IPS-18a (cell line): ENCODE data around the gene ZFP69B.

Experiments
- H3K27ac ChIP-seq: one replicate; pipeline ENCODE4 v1.5.1; 2013; ENCODE audit warnings: low read length
- H3K27me3 ChIP-seq: one replicate; pipeline ENCODE4 v1.6.1; 2013; ENCODE audit warnings: mild to moderate bottlenecking, low read length; ENCODE audit not compliant: control insufficient read depth, insufficient read depth
- H3K36me3 ChIP-seq: one replicate; pipeline ENCODE4 v1.6.1; 2013; ENCODE audit warnings: low read depth, low read length; ENCODE audit not compliant: control insufficient read depth
- H3K4me1 ChIP-seq: one replicate; pipeline ENCODE4 v1.6.1; 2013; ENCODE audit warnings: low read depth, low read length; ENCODE audit not compliant: control insufficient read depth
- H3K4me3 ChIP-seq: one replicate; pipeline ENCODE4 v1.5.1; 2013; ENCODE audit warnings: low read length
- H3K9ac ChIP-seq: one replicate; pipeline ENCODE4 v1.6.1; 2013; ENCODE audit warnings: mild to moderate bottlenecking, low read length, moderate library complexity
- H3K9me3 ChIP-seq: one replicate; pipeline ENCODE4 v1.6.1; 2013; ENCODE audit warnings: low read depth, low read length; ENCODE audit not compliant: control insufficient read depth

The ZFP69B gene

DNA sequence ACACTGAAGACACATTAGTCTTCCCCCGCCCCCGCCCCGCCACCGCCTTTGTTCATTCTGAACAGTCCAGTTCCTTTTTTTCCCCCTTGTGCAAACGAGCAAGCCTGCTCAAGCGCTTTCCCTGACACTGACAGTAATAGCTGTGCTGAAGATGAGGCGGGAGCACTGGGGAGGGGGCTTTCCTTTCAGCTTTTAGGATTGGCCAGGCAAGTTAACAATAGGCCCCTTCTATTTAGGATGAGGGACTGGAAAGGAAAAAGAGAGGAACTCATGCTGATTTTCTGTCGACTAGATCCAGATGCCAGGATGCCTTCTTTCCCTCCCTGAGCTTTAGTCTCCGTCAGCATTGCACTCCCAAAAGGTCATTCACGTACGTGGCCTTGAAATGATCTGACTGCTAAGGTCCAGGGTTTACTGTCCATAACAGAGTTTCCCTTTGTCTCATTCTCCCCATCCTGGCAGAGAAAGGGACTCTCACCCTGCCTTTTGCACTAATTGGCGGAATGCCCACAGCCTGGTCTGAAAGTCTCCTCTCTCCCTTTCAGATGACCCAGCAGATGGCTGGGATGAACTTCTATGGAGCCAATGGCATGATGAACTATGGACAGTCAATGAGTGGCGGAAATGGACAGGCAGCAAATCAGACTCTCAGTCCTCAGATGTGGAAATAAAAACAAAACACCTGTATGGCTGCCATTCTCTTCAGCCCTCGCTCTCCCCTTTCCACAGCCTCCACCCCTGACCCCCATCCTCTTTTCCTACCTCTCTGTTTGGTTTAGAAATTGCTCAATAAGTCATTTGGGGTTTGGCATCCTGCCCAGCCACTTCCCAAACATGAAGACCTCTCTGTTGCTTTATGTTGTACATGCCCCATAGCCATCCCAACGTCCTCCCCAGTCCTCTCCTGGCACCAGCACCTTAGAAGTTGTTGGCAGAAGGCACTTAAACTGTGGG is 28.6 kb upstream of the ZFP69B start:
- Histone ChIP-seq H3K9me3 (no peaks in the 10 kb centered on the region), H3K27me3 (no peaks in the 10 kb centered on the region), H3K4me3 (no peak overlapping the region), H3K9ac (no peak overlapping the region), H3K27ac (no peak overlapping the region), H3K4me1 (no peaks in the 10 kb centered on the region), H3K36me3 (no peaks in the 10 kb centered on the region)

DNA sequence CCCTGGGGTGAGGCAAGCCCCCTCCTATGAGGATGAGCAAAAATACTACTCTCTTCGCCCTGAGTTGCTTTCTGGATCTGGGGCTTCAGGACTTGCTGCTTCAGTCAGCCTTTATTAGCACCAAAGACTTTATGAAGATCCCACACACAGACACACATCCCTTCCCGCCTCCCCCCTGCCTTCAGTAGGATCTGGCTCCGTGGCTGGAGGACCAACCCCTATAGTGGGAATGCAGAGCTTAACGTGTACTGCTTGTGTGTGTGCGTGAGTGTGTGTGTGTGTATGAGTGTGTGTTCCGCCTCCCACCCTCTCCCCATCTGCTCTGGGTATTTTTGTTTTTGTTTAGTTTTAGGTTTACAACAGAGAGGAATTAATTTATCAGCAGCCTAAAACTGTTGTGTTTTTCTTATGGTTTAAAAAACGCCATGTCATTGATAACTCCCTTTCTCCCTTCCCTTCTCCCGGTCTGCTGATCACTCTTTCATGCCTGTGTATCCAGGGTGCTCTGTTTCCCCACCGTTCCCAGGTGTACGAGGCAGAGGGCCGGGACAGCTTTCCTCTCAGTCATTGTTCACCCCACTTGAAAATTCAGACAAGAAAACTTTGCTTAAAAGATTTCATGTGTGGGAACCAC is 27.5 kb upstream of the ZFP69B start:
- Histone ChIP-seq H3K36me3 (no peaks in the 10 kb centered on the region), H3K9ac (no peak overlapping the region), H3K27ac (no peak overlapping the region), H3K27me3 (no peaks in the 10 kb centered on the region), H3K9me3 (no peaks in the 10 kb centered on the region), H3K4me1 (no peaks in the 10 kb centered on the region), H3K4me3 (no peak overlapping the region)

DNA sequence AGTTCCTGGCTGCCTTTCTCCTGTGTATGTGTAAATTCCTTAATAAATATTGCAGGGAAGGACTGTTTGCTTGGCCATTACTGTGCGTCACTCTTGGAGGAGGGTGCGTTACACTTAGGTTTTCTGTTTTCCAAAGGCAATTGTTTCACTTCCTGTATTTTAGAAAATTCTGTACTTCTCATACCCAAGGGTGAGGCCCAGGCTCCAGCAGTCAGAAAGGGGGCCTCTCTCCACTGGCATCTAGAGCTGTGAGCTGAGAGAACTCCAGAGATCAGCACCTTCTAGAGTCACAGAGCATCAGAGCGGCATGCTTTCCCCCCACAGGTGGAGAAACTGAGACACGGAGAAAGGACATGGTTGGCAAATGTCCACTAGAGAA is 27.0 kb upstream of the ZFP69B start:
- no peaks in the 10 kb centered on the region for H3K9me3 ChIP-seq
- no peaks in the 10 kb centered on the region for H3K36me3 ChIP-seq
- H3K4me3 ChIP-seq, result no peak overlapping the region
- H3K4me1 ChIP-seq, result no peaks in the 10 kb centered on the region
- H3K9ac ChIP-seq, result no peak overlapping the region
- no peaks in the 10 kb centered on the region for H3K27me3 ChIP-seq
- H3K27ac ChIP-seq, result no peak overlapping the region

DNA sequence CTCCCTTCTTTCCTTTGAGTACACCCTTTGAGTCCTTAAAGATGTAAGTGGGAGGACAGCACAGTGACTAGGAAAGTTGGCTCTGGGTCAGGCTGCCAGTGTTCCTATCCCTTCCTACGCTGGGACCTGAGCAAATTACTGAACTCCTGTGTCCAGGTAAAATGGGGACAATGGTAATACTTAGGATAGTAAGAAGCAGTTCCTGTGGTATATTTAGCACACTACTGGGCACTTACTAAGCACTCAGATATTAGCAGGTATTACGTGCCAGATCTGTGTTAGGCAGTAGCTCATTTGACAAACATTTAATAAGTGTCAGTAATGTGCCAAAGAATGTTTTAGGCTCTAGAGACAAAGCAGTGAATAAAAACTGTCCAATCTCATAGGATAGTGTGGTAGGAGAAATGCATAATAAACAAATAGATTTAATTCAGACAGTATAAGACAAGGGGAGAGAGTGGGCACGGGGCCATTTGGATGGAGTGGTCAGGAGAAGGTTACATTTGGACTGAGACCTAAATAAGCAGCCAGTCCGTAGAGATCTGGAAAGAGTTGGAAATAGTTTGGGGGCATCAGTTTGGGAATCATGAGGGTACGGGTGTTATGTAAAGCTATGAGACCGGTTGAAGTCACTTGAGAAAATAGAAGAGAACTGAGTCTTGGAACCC is 26.2 kb upstream of the ZFP69B start:
- no peaks in the 10 kb centered on the region for H3K9me3 ChIP-seq
- H3K36me3 ChIP-seq, result no peaks in the 10 kb centered on the region
- no peak overlapping the region for H3K9ac ChIP-seq
- H3K27me3 ChIP-seq, result no peaks in the 10 kb centered on the region
- H3K4me1 ChIP-seq, result no peaks in the 10 kb centered on the region
- no peak overlapping the region for H3K27ac ChIP-seq
- H3K4me3 ChIP-seq, result no peak overlapping the region

DNA sequence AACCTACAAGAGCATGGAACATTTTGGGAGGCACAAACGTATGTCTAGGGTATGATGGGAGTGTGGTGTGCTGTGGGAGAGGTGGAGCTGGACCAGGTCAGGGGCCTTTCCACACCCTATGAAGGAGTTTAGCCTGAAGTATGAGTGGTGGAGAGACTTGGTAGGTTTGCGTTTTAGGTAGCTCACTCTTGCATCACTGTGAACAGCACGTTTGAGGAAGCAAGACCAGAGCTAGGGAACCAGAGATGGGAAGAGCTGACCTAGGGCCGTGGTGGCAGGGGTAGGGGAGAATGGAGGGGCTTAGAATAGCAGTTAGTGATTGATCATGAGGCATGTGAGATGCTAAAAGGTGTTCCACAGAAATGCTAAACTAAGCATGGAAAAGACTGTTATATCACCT is 25.1 kb upstream of the ZFP69B start:
- H3K36me3 ChIP-seq, result no peaks in the 10 kb centered on the region
- H3K4me3 ChIP-seq, result no peak overlapping the region
- no peaks in the 10 kb centered on the region for H3K27me3 ChIP-seq
- H3K9me3 ChIP-seq, result no peaks in the 10 kb centered on the region
- no peak overlapping the region for H3K9ac ChIP-seq
- no peak overlapping the region for H3K27ac ChIP-seq
- H3K4me1 ChIP-seq, result no peaks in the 10 kb centered on the region

DNA sequence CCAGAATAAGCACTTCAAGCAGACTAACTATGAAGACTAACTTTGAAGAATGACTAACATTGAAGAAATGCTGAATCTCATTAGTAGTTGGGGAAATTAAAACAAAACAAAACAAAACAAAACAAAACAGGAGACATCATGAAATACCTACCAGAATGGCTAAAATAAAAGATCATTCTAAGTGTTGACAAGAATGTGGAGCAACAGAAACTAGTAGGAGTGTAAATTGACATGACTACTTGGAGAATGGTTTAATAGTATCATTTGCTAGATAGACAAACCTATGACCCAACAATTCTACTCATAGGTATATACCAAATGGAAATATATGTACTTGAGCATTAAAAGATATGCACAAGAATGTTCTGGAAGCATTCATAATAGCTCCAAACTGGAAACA is 18.9 kb upstream of the ZFP69B start:
- Histone ChIP-seq H3K9ac (no peak overlapping the region), H3K27ac (no peak overlapping the region), H3K4me3 (no peak overlapping the region), H3K27me3 (no peaks in the 10 kb centered on the region), H3K36me3 (no peaks in the 10 kb centered on the region), H3K9me3 (no peaks in the 10 kb centered on the region), H3K4me1 (no peaks in the 10 kb centered on the region)

DNA sequence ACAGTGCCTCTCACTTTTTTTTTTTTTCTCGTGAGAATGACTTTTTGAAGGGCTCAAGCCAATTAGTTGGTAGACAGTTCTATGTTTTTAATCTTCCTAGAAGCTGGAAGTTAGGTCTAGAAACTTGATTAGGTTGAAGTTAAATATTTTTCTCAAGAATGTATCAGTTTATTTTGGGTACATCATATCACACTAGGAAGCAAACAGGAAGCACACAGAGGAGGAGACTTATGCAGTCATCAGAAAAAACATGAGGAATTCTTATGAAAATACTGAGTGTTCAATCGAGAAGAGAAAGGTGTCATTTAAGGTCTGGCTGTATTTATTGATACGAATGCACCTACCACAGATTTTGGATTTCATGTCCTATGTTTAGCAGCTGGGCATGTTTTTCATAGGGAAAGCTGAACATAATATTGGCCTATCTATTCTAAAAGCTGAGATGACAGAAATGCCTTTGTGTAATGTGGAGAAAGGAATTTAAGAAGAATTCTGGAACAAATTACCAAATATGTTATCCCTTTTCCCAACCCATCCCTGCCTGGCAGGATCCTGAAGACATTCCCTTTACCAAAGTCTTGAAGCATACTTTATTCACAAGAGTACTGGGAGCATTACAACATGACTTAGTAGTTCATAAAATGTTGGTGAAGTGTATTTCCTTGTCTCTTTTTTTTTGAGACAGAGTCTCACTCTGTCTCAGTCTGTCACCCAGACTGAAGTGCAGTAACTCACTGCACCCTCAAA is 17.5 kb upstream of the ZFP69B start:
- H3K4me1 ChIP-seq, result no peaks in the 10 kb centered on the region
- H3K27ac ChIP-seq, result no peak overlapping the region
- H3K36me3 ChIP-seq, result no peaks in the 10 kb centered on the region
- H3K27me3 ChIP-seq, result no peaks in the 10 kb centered on the region
- no peaks in the 10 kb centered on the region for H3K9me3 ChIP-seq
- no peak overlapping the region for H3K9ac ChIP-seq
- no peak overlapping the region for H3K4me3 ChIP-seq

DNA sequence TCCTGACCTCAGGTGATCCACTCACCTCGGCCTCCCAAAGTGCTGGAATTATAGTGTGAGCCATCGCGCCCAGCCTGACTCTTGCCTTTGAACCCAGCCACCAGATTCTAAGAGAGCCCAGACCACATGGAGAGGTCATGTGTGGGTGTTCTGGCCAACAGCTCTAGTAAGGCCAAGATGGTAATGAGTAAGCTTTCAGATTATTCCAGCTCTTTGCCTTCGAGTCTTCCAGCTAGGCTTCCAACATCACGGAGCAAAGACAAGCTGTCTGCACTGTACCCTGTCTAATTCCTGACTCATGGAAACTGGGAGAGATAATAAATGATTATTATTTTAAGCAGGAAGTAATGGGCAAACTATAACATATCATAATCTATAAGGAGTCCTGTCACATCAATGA is 14.8 kb upstream of the ZFP69B start:
- Histone ChIP-seq H3K4me1 (no peaks in the 10 kb centered on the region), H3K4me3 (no peak overlapping the region), H3K9ac (no peak overlapping the region), H3K36me3 (no peaks in the 10 kb centered on the region), H3K27me3 (no peaks in the 10 kb centered on the region), H3K9me3 (no peaks in the 10 kb centered on the region), H3K27ac (no peak overlapping the region)

DNA sequence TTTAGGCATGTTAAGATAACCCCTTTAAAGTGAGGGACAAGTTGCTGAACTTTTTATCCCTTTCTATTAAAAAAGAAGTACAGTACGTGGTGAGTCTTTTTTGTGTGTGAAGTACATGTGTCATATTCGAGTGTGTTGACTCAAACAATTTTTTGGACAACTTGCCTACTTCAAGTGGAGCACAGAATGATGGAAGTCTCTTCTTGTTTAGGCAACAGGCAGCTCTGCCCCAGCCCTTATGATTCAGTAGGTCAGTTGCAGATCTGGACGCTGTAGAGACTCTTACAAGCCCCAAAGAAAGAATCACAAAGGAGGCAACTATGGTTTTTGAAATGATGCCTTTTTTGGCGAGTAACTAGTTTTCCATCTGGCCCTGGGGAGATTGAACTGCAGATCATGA is 14.4 kb upstream of the ZFP69B start:
- H3K9ac ChIP-seq, result no peak overlapping the region
- no peaks in the 10 kb centered on the region for H3K9me3 ChIP-seq
- H3K27ac ChIP-seq, result no peak overlapping the region
- no peak overlapping the region for H3K4me3 ChIP-seq
- H3K27me3 ChIP-seq, result no peaks in the 10 kb centered on the region
- no peaks in the 10 kb centered on the region for H3K36me3 ChIP-seq
- no peaks in the 10 kb centered on the region for H3K4me1 ChIP-seq

DNA sequence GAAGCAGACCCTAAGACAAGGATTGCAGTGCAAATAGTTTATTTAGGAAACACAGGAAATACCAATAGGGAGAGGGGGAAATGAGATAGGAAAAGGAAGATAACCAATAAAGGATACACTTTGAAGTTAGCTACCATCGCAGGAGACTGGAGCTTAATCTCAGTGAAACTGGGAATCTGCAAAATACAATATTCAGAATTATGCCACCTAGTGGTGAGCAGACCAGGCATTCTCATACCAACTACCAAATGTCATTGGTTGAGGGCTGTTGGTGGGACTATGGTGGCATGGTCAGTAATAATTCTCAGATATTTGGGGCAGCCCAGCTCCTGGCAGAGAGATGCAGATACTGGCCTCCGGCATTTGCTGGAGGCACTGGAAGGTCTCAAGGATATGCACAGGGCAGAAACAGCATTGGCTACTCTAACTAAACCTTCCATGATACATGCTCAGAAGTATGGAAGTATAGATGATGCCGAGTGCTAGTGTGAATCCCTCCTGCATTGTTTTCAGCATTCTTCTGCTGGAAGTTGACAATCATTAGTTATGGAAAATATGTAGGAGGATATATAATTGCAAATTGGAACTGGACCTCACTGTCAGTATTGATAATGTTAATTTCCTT is 11.8 kb upstream of the ZFP69B start:
- H3K9ac ChIP-seq, result no peak overlapping the region
- no peaks in the 10 kb centered on the region for H3K36me3 ChIP-seq
- no peaks in the 10 kb centered on the region for H3K9me3 ChIP-seq
- H3K27ac ChIP-seq, result no peak overlapping the region
- no peaks in the 10 kb centered on the region for H3K27me3 ChIP-seq
- no peak overlapping the region for H3K4me3 ChIP-seq
- H3K4me1 ChIP-seq, result no peaks in the 10 kb centered on the region

DNA sequence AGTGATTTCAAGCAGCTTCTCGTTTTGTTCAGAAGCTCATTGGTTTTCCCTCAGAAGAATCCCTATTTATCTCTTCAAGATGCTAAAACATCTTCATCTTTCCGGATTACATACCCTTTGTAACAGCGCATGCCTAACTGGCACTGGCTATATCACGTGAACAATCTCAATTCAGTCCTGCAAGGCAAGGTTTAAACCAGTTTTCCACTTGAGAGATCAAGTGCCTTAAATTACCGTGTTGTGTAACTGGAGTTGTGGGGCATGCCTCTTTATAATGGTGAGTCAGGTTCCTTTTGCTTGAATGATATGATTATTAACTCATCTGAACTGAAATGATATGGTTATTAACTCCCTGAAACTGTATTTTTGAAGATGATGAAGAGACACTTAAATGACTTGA is 11.0 kb upstream of the ZFP69B start:
- no peaks in the 10 kb centered on the region for H3K27me3 ChIP-seq
- no peaks in the 10 kb centered on the region for H3K9me3 ChIP-seq
- no peak overlapping the region for H3K9ac ChIP-seq
- no peak overlapping the region for H3K4me3 ChIP-seq
- no peaks in the 10 kb centered on the region for H3K36me3 ChIP-seq
- H3K4me1 ChIP-seq, result no peaks in the 10 kb centered on the region
- H3K27ac ChIP-seq, result no peak overlapping the region
